Stimulated activated CD8-positive, alpha-beta memory T cell treated with anti-CD3 and anti-CD28 coated beads, Interleukin-4, amount 100 ng/mL, for 48 hours (primary cell): Measurements from ENCODE around the gene FHOD3.
"Not testable (repeated sequence)": the region's sequence is repeated elsewhere in the genome, so short reads cannot be mapped to it uniquely, and the experiment has no call there.

ENCODE experiments used
- DNase-seq: peaks from one replicate; pipeline ENCODE4 v3.0.0-alpha.2; 2020

The FHOD3 gene

DNA sequence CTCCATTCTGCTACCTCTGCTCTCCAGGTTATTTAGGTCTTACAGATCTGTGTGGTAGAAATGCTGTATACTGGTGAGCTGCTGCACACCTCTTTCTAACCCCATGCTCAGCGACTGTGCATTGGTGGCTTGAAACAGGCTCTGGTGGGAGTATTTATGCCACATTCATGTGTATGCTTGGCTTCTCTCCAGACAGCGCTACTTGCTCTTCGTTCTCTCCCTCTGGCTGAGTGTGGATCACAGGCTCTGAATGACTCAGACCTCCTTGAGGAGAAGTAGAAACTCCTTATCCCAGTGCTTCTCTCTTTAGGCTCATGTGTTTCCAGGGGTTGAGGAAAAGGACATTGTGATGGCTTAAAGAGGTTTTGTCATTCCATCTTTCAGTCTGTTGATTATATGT lies 54.9 kb downstream of the FHOD3 start:
- no peak for DNase-seq

DNA sequence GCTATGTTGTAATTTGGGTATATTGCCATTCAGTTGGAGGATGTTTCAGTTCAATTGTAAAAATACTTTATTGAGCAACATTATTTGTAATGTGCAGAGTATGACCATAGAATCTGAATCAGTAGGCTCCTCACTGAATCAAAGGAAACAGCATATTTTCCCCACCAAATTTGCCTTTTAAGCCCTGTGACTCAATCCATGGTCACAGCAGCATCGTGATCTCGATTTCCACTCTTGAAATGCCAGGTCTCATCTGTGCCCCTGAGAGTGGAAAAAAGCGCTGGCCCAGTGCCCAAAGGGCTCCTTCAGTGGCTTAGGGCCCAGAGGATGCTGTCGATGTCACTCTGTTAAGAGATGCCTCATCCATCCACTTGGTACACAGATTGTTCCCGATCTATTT lies 57.5 kb downstream of the FHOD3 start:
- DNase-seq: peak; percentile 47

DNA sequence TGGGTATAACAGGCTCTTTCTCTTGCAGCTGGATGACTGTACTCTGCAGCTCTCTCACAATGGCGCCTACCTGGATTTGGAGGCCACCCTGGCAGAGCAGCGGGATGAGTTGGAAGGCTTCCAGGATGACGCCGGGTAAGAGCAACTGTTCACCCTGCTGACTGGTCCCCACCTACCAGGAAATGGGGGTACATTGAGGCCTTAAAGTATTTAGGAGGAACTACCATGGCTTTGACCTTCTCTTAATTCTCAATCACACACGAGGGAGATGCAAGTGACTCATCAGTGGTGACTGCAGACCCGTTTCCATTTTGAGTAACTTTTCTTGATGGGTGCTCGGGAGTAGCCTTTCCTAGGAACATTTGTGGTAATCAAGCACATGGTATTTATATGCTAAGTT lies 58.0 kb downstream of the FHOD3 start:
- no peak for DNase-seq

DNA sequence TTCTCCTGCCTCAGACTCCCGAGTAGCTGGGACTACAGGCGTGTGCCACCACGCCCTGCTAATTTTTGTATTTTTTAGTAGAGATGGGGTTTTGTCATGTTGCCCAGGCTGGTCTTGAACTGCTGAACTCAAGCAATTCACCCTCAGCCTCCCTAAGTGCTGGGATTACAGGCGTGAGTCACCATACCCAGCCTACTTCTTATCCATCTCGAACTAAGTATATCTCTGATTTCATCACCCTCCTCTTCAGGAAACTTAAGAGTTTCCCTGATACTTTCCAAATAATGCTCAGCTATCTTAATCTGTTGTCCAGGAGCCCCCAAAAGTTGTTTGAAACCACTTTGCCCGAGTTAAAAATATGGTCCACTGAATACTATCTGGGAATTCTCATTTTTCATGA lies 59.2 kb downstream of the FHOD3 start:
- not testable (repeated sequence) for DNase-seq

DNA sequence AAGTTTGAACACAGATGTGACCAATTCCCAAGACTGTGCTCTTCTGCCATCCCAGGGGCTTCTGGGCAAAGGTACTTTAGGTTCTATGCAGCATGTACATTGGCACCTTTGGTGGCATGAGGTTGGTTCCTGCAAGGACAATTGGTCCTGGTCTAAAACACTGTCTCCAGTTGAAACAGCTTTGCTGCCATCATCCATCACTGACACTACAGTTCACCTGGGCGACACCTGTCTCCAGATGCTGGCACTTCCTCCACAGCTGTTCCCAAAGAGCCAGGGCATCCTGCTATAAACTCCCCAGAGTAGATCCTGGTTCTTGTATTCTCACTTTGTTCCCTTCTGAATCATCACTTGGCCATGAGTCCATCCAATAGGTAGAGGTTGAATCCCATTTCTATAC lies 60.6 kb downstream of the FHOD3 start:
- DNase-seq: no peak

DNA sequence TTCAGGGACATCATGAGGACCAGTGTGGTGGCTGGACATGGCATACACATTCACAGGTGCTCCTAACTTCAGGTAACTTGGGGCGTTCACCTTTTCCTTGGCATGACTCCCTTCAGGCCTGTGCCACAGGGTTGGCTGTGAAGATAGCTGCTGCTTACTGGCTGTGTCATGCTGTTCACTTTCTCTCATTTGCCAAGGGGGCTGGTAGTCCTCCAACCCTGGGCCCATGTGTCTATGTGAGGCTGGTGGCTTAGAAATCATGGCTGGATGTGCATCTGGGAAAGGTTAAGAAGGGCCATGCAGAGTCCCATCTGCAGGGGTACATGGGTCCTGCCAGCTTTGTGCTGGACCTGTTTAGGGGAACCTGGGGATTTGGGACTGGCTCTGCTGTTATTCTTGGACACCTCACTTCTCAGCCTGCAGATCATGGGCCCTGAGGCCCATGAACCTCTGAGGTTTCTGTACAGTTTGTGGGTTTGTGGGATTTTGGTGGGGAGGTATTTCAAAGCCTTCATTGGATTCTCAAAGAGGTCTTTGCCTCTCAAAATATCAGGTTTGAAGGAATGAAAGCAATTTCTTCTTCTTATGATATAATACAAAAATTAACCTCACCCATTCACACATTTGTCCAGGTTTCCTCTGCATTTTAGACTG lies 62.9 kb downstream of the FHOD3 start:
- DNase-seq: no peak

DNA sequence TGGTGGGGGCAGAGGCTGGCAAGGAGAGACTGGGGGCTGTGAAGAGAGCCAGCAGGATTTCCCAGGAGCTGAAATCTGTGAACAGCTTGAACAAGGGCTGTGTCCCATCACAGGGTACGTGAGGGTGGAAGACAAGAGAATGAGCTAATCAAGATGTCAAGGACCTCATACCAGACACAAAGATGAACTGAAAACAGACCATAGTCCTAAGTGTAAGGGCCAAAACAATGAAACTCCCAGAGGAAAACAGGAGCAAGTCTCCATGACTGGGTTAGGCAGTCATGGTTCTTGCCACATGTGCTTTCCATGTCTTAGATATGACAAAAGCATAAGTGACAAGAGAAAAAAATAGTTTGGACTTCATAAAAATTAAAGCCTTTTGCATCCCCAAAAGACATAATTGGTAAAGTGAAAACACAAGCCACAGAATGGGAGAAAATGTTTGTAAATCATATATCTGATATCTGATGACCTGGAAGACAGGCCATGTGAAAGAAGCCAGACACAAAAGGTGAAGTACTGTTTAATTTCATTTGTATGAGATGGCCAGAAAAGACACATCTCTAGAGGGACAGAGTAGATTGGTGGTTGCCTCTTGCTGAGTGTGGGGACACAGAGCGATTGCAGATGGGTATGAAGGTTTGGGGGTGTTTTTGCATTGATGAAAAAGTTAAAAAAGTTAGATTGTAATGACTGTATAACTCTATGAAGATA lies 67.6 kb downstream of the FHOD3 start:
- DNase-seq: no peak

DNA sequence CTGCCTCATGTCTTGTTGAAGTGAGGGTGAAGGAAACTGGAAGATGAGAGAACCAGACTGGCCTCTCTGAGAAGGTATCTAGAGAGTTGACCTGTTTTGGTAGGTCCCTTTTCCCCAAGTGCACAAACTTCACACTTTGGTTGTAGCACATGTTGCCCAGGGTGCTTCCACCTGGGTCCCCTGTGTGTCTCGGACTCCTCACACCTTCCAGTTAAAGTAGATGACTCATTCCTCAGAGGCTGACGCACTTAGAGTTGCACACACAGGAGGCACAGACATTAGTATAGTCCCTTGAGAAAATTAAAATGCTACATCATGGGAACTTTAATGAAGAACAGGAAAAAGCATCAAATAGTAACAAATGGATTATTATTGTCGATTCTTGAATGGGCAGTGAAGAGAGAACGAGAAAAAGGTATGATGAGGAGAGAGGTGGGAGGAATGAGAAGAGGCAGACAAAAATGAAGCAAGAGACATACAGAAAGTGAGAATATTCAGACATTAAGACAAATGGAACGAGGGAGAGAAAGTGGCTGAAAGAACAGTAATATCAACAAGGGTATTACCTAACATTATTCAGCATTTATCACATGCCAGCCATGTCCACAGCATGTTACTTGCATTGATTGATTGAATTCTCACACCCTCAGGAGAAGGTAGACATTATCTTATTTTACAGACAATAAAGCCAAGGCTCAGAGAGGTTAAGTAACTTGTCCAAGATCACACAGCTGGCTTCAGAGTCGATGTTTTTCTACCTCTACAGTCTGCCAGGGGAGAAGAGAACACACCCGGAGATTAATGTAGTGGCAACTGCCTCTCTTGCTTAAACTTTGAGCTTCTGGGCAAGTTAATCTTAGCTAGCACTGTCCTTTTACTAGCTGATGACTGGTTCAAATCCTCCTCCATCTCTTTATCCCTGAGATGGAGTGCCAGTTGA lies 68.6 kb downstream of the FHOD3 start:
- no peak for DNase-seq

DNA sequence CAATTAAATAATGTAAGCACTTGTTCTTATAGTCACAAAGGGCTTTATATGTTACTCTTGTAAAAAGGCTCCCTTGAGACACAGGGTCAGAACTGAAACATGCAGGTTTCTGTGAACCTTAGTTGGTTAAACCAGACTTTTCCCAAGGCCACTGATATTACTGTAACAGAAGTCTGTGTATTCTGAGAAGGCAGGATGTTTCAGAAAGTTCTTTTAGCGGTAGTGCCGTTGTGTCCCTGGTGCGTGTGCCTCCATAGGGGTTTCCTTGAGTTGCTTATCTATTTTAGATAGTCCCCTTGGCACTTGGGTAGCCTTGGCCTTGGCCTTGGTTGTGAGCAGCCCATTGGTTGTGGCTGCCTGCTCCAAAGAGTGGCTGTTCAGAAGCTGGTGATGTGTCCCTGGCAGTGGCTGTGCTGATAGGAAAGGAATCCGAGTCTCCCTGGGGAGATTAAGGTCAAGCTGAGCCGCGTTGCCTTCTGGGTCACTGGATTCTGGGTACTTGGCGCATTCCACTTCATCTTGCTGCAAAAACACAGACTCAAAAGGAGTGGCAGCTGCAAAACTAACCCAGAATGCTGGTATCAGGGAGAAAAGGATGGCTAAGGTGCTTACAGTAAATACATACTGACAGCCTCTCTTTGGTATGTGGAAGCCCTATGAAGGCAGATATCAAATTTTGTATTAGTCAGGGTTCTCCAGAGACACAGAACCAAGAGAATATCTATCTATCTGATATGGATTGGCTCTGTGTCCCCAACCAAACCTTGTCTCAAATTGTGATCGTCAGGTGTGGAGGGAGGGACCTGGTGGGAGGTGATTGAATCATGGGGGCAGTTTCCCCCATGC lies 69.7 kb downstream of the FHOD3 start:
- DNase-seq: no peak

DNA sequence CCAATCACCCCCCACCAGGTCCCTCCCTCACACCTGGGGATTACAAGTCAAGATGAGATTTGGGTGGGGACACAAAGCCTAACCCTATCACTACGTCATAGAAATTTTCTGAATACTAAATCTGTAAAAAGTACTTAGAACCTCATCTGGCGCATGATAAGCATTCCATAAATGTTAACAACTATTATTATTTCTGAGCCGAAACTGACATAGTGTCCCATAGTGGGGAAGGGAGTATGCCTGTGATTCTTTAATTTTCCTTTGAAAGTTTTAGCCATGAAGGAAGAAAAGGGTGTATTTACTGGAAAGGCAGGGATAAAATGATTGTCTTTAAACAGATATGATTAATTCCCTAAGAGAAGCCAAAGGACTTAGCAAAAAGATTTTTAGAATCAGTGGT lies 71.4 kb downstream of the FHOD3 start:
- DNase-seq: no peak

DNA sequence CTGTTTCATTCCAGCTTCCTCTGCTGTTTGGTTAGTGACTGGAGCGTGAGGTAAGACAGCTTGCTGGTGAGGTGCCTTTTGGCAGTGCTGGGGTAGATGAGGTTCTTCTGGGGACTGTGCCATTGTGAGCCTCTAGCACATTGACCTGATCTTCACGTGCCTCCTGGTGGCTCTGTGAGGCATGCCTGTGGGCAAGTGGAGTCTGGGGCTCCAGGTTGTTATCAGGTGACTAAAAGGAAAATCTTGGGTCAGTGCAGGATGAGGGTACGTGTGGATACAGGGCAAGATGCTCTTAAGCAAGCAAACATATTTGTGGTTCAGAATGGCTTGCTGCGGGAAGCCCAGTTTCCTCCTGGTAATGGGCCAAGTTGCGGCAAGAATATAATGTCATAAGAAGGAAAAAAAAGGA lies 75.4 kb downstream of the FHOD3 start:
- DNase-seq: no peak

DNA sequence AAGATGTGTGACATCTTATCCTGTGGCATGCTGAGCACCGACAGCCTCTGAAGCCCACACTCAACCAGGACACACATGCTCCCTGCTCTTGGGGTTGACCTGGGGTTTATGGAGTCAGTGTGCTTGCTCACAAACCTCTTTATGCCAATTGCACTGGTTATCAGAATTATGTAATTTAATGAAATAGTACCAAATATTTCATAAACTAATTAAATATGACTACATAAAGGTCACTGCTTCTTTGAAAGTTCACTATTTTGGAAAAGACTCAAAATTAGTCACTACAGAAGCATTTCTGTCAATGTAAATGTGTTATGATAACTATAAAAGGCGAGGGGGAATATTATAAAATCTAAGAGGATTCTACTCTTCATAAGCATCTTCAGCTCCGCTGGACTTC lies 76.7 kb downstream of the FHOD3 start:
- DNase-seq: no peak

DNA sequence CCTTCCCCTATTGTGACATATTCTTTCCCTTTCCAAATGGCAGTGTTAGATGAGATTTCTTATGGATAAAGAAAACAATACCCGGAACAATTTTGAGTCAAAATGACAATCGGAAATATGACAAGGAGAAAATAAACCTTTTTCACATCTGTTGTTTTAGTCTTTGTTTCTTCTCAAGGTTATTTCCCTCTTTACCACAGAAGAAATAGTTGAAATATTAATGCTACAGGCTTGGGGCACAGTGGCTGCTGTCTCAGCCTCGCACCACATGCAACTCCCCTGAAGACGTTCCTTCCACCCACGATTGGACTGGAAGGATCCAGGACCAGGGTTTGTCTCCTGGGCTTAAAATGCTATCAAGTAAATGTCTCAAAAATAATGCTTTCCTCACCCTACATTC lies 77.6 kb downstream of the FHOD3 start:
- DNase-seq: no peak

DNA sequence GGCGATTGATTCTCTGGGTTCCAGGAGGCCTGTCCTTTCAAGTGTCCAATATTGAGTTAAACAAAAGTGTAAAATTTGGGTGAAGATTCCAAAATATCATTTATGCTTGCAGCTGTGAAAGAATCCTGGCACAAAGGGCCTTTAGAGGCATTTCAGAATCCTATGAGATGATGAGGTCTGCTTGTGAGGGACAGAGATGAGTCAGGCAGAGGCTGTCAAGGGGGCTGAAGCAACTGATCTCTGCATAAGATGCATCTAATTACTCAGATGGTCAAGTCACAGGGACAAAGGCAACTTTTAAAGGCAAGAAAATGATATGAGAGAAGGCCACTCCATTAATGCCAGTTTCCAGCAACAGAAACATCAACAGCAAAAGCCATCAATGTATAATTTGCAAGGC lies 78.8 kb downstream of the FHOD3 start:
- no peak for DNase-seq

DNA sequence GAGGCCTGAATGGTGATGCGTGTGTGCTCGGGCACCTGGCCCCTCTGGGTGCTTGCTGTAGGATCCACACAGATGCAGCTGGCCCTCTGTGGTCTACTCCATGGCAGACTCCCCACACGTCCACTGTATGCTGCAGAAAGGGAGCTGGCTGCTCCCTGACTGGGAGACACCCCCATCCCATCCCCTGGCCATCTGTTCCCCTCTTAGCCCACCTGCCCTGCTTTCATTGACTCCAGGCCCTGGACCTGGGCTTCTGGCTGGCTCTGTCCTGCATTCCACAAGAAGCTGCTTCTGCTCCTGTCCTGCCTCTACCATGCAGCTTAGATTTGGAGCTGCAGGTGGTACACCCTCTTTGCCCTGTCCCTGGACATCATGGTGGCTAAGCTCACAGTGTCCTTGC lies 80.1 kb downstream of the FHOD3 start:
- no peak for DNase-seq

DNA sequence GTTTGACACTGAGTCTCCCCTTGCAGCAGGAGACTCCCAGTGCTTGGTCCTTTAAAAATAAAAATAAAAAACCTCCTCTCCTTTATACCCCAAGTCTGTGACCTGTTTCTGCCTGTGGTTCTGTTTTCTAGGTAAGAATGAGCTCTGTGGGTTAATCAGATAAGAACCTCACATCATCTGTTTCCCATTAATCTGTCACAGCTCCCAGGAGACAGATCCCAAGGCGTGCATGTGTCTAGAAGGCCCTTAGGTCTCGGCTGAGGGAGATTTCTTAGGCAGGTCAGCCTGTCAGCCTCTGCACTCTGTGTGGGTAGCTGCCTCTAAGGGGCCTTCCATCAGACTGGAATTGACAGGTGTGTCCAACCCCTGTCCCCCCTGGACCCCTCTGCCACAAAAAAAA lies 80.7 kb downstream of the FHOD3 start:
- no peak for DNase-seq

DNA sequence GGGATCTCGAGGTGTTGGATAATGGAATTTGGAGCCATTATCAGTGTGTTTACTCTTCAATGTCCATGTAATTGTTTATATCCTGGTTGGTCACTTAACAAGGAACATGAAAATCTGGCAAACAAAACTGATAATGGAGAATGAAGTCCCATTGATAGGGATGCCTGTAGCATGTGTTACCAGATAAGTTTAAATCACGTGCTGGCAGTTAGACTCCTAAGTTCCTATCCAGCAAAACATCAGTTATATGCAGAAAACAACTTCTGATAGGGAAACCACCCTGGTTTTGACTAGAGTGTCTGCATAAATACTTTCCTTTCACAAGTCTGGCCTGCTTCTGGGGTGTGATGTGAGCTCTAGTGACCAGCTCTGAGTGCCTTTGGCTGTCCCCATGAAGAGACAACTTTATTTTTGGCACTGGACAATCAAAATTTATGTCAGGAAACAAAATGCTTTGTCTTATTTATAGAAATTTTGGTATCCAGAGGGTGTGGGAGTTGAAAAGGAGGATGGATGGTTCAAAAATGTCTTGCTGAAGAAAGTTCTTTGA lies 82.0 kb downstream of the FHOD3 start:
- no peak for DNase-seq

DNA sequence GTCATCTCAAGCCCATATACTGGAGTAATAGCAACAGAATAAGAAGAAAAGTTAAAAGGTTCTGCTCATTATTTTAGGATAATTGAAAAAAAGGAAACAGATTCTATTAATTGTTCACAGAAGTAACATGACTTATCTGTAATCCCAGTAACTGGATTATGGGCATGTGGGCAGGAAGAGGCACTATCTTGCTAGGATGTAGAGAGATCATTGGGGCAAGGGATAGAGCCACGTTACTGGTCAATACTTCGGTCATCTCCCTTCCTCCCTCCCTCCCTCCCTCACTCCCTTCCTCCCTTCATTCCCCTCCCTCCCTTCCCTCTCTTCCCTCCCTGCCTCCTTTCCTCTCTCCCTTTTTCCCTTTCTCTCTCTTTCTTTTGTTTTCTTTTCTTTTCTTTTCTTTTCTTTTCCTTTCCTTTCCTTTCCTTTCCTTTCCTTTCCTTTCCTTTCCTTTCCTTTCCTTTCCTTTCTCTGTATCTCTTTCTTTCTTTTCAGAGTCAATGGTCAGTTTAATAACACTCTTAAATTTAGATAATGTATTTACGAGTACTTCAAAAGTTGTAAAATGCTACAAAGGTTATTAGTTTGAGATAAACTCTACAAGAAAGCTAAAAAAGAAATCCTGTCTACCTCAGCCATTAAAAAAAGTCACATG lies 82.8 kb downstream of the FHOD3 start:
- no peak for DNase-seq

DNA sequence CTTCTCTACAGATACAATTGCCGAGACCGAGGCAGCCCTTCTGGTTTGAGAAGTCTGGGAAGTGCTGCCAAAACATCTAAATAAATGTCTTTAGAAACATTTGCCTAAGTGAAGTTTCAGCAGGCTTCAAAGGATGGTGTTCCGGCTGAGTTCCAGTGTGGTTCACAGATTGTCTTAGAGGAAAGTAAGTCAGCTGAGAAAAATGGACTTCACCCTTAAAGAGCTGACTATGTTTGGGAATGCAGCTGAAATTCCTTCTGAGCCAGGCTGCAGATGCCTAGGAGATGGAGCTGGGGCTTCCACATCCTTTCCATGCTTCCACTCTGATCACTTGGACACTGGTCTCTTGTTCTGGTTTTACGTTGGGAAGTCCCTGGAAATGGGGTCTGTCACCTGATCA lies 83.6 kb downstream of the FHOD3 start:
- no peak for DNase-seq

DNA sequence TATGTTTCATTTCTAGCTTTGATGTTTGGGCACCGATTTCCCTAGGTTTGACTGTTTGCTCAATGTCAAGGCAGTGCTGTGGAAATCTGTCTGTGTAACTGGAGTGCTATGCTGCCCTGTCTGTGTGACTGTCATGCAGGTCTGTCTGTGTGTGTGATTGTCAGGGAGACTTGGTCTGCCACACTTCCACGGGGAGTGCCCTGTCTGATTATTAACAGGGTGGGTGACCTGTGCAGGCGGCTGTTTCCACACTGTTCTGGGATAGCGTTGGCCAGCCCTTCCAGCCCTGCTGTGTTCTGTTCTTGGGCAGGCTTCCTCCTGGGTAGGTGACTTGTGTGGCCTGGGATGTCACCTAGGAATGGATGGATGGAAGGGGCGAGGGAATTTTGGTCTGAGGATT lies 85.3 kb downstream of the FHOD3 start:
- DNase-seq: no peak

DNA sequence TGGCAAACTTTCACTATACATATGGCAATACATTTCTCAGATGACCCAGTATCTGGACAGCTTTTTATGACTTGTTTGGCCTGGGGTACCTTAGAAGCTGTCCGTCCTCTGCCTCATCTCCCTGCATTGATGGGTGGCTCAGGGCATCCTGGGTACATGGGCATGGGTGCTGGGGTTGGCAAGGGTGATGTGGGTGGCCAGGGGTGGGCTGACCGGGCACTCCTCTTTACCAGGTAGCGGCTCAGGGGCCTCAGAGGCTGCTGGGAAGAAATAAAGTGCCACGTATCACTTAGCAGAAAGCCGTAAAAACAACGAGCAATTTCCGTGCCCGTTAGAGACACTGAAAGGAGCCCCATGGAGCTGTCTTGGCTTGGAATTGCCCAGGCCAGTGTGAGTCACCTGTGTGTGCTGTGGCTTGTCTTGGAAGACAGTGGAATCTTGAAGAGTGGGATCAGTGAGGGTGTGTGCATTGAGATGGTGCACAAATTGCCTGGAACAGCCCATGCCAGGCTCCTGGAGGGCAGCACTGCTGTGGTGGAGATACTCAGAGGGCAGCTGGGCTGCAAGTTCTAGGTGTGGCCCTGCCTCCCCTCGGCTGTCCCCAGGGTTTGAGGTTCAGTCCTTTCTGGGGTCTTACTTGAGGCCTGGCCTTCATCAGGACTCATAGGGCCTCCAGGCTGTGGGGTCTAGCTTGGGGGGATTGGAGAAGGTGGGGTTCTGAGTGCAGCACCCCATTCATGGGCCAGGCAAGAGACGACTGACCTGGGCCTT lies 88.8 kb downstream of the FHOD3 start:
- DNase-seq: no peak
